ENCODE data around the gene ZNF549.
"Not testable (repeated sequence)": the region's sequence is repeated elsewhere in the genome, so short reads cannot be mapped to it uniquely, and the experiment has no call there.

DNA sequence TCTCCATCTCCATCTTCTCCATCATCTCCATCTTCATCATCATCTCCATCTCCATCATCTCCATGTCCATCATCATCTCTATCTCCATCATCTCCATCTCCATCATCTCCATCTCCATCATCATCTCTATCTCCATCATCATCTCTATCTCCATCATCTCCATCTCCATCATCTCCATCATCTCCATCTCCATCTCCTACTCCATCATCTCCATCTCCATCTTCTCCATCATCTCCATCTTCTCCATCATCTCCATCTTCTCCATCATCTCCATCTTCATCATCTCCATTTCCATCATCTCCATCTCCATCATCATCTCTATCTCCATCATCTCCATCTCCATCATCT is 27.9 kb upstream of the ZNF549 start:
- TF ChIP-seq EZH2 (IDR thresholded peaks at IDR 0.05); JUND (IDR thresholded peaks at IDR 0.05); CEBPB (IDR thresholded peaks at IDR 0.05; ENCODE audit: low read depth); POLR2A (IDR thresholded peaks at IDR 0.05; ENCODE audit: borderline replicate concordance, extremely low read depth, insufficient read depth, insufficient read length); ZFX (IDR thresholded peaks at IDR 0.05); YY1 (IDR thresholded peaks at IDR 0.05; ENCODE audit: extremely low read depth, insufficient replicate concordance, low read depth, low read length); POLR2AphosphoS5 (IDR thresholded peaks at IDR 0.05; ENCODE audit: low read depth, low read length); ZNF274 (IDR thresholded peaks at IDR 0.05; ENCODE audit: low read depth, low read length): not testable (repeated sequence)
- TF ChIP-seq, protein P1, sequence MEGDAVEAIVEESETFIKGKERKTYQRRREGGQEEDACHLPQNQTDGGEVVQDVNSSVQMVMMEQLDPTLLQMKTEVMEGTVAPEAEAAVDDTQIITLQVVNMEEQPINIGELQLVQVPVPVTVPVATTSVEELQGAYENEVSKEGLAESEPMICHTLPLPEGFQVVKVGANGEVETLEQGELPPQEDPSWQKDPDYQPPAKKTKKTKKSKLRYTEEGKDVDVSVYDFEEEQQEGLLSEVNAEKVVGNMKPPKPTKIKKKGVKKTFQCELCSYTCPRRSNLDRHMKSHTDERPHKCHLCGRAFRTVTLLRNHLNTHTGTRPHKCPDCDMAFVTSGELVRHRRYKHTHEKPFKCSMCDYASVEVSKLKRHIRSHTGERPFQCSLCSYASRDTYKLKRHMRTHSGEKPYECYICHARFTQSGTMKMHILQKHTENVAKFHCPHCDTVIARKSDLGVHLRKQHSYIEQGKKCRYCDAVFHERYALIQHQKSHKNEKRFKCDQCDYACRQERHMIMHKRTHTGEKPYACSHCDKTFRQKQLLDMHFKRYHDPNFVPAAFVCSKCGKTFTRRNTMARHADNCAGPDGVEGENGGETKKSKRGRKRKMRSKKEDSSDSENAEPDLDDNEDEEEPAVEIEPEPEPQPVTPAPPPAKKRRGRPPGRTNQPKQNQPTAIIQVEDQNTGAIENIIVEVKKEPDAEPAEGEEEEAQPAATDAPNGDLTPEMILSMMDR (IDR thresholded peaks at IDR 0.05 in 2 of 3, conservative IDR thresholded peaks at IDR 0.05 in 1 of 3; ENCODE audit: borderline replicate concordance in 1 of 3, insufficient read depth in 1 of 3, low read depth in 2 of 3, low read length in 2 of 3), result not testable (repeated sequence)
- TF ChIP-seq, protein P2, sequence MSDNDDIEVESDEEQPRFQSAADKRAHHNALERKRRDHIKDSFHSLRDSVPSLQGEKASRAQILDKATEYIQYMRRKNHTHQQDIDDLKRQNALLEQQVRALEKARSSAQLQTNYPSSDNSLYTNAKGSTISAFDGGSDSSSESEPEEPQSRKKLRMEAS (IDR thresholded peaks at IDR 0.05), result not testable (repeated sequence)
- TF ChIP-seq, protein P3, sequence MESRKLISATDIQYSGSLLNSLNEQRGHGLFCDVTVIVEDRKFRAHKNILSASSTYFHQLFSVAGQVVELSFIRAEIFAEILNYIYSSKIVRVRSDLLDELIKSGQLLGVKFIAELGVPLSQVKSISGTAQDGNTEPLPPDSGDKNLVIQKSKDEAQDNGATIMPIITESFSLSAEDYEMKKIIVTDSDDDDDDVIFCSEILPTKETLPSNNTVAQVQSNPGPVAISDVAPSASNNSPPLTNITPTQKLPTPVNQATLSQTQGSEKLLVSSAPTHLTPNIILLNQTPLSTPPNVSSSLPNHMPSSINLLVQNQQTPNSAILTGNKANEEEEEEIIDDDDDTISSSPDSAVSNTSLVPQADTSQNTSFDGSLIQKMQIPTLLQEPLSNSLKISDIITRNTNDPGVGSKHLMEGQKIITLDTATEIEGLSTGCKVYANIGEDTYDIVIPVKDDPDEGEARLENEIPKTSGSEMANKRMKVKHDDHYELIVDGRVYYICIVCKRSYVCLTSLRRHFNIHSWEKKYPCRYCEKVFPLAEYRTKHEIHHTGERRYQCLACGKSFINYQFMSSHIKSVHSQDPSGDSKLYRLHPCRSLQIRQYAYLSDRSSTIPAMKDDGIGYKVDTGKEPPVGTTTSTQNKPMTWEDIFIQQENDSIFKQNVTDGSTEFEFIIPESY (IDR thresholded peaks at IDR 0.05; ENCODE audit: extremely low read depth, insufficient replicate concordance, low read length), result not testable (repeated sequence)
